Activated CD4-positive, alpha-beta T cell treated with anti-CD3 and anti-CD28 coated beads, Interleukin-2, amount 50 U/mL, for 16 hours (primary cell): ENCODE measurements around the gene RAX2.
"Not testable (repeated sequence)": the region's sequence is repeated elsewhere in the genome, so short reads cannot be mapped to it uniquely, and the experiment has no call there.

ENCODE experiments used
- DNase-seq: peaks from one replicate; pipeline ENCODE4 v3.0.0-alpha.2; 2020

The RAX2 gene

DNA sequence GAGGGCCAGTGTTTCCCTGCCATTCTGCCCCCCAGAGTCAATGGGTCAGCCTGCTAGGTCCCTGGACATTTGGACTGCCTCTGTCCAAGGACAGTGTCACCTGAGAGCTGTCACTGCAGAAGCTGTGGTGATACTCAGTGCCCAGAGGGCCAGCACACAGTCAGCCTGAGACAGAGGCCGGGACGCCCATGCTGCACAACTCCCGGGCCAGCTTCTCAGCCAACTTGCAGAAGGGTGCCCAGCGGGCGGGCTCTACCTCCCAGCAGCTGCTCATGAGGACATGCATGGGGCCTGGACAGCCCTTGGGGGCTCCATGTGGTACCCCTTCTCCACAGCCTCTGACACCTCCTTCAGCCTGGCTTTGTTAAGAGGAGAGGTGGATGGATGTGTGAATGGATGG, 3.8 kb upstream of the RAX2 start:
- DNase-seq = no peak

- no peak for DNase-seq
Observed at GRCh38 chr19:3775374-3775711, 3.3 kb upstream of the RAX2 start.

DNA sequence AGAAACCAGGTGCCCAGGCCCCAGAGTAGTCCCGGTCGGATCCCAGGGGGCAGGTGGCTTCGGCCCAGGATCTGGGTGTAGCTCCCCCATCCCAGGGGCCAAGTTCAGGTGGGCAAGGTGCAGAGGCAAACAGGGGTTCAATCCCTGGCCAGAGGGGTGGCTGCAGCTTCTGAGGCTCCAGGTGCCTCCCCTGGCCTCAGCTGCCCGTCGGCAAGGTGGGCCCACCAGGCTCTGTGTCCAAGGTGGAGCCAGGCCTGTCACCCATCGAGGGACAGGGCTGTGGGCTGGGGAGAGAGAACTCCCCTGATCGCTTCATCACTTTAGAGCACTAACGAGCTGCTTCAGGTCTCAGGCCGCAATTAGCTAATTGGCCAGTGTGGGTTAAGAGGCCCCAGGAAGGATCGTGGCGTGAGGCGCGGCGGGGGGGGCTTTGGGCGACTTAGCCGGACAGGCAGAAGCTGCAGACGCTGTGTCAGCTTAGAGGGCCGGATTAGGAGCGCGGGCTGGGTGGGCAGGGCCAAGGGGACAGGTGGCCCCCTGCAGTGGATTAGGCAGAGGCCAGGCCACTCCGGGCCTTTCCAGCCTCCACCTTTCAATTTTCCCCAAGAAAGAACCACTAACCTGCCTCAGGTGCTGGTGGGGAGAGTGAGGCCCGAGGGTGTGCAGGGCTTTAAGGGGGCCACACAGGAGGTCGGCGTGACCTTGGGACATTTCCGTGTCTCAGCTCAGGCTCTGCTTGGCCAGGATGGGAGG, 2.8 kb upstream of the RAX2 start:
- DNase-seq = no peak

GRCh38 chr19:3773814-3774515, 1.9 kb upstream of the RAX2 start:
- DNase-seq = no peak

- no peak for DNase-seq
Observed at GRCh38 chr19:3771000-3771905, 775 bp downstream of the RAX2 start.

DNA sequence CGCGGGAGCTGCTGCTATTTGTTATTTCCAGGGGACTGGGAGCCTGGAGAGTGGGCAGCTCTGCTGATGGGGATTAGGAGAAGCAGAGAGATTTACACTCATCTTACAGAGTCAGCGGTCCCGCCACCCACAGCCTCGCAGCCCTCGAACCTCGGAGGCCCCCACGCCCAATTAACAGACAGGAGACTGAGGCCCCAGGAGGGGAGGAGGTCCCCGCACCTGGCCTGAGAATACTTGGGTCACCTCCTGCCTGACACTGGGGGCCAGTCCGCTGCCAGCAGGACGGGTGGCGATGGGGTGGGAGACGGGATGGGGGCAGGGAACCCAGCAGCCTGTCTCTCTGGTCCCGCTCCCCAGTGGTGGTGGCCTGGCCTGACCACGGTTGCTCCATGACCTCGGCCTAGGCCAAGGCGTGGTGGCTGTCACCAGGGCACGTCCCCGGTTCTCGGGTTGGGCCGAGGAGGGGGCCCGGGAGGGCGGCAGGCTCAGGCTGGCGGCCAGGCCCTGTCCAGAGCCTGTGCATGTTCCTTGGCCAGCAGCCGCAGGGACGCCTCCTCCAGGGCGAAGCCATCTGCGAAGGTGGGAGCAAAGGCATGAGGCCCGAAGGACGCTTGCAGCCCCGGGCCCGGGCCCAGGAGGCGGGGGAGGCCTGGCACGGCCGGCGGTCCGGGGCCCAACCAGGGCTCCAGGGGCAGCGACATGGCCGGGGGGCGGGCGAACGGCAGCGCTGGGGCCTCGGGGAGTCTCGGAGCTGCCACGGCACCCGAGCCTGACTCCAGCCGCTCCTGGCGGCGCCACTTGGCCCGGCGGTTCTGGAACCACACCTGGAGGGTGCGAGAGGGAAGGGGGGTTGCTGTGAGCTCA, 1.7 kb downstream of the RAX2 start:
- DNase-seq = no peak

DNA sequence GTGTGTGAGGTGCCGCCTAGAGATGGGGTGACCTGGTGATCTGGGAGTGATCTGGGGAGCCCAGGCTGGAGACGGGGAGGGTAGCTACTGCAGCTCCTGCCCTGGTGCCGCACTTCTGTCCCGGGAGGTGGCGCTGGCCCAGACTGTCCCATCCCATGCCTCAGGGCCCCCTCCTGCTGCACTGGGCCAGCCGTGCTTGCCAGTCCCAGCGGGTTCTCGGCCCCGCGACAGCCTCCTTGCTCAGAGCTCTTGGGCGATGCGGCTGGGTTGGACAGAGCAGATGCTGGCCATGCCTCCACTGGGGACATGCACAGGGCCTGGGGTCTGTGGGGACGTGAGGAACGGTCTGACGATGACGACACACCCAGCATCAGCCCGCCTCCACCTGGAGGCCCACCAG, 2.5 kb downstream of the RAX2 start:
- DNase-seq = no peak

DNA sequence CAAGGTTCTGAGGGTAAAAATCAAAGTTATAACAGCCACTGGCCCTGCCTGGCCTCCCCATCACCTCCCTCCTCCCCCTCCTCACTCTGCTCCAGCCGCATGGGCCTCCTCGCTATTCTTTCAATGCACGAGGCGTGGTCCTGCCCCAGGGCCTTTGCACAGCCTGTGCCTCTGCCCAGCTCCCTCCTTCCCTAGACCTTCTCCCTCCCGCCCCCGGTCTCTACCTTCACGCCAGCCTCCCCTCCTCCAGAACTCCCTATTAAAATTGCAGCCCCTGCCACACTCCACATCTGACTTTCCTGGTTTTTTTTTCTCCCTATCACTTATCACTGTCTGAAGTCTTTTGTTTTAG, 3.3 kb downstream of the RAX2 start:
- DNase-seq = no peak

DNA sequence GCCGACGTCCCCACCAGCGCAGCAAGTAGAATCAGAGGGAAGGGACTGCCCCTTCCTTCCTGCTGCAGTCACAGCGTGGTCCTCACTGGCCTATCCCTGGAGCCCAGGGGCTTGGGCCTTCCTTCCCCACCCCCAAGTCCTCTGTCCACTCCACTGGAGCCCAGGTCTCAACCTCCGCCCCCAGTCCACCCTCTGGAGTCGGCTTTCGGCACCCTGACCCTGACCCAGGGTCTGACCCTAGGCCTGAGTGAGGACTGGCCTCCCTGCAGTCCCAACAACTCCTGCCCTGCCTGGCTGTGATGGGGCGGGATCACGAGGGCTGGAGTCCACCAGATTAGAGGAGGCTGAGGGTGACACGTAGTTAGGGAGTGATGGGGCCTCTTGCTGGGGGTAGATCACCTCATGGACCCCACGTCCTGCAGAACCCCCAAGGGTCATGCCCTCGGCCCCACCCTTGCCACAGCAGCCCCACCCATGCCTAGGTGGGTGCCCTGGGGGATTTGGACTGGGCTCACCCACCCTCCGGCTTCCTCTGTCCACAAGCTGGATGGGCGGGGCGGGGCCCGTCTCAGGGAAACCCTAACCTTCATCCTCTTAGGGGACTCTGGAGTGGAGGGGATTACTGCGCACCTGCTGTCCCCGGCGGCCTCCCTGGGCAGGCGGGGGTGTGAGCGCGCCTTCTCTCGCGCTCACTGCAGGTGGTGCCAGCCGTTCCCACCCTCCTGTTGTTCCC, 3.8 kb downstream of the RAX2 start:
- DNase-seq = no peak

- no peak for DNase-seq
Observed at GRCh38 chr19:3767050-3767449, 5.0 kb downstream of the RAX2 start.

DNA sequence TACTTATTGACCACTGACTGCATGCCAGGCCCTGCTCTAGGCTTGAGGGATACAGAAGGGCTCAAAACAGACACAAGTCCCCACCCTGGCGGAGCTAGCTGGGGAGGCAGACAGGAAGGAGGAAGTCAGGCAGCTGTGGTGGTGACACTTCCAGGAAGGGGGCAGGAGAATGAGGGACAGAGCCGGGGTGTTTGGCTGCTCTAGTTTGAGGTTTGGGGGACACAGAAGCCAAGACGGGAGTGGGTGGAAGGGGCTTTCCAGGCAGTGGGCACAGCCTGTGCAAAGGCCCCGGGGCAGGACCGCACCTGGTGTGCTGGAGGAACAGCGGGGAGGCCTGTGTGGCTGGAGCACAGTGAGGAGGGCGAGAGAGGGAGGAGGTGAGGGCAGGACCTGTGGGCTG, 5.5 kb downstream of the RAX2 start:
- peak; percentile 32 for DNase-seq

DNA sequence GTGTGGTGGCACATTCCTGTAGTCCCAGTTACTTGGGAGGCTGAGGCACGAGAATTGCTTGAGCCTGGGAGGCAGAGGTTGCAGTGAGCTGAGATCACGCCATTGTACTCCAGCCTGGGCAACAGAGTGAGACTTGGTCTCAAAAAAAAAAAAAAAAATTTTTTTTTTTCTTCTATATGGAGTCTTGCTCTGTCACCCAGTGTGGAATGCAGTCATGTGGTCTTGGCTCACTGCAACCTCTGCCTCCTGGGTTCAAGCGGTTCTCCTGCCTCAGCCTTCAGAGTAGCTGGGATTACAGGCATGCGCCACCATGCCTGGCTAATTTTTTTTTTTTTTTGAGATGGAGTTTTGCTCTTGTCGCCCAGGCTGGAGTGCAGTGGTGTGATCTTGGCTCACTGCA, 6.3 kb downstream of the RAX2 start:
- not testable (repeated sequence) for DNase-seq

GRCh38 chr19:3765121-3765520, 6.9 kb downstream of the RAX2 start:
- no peak for DNase-seq

DNA sequence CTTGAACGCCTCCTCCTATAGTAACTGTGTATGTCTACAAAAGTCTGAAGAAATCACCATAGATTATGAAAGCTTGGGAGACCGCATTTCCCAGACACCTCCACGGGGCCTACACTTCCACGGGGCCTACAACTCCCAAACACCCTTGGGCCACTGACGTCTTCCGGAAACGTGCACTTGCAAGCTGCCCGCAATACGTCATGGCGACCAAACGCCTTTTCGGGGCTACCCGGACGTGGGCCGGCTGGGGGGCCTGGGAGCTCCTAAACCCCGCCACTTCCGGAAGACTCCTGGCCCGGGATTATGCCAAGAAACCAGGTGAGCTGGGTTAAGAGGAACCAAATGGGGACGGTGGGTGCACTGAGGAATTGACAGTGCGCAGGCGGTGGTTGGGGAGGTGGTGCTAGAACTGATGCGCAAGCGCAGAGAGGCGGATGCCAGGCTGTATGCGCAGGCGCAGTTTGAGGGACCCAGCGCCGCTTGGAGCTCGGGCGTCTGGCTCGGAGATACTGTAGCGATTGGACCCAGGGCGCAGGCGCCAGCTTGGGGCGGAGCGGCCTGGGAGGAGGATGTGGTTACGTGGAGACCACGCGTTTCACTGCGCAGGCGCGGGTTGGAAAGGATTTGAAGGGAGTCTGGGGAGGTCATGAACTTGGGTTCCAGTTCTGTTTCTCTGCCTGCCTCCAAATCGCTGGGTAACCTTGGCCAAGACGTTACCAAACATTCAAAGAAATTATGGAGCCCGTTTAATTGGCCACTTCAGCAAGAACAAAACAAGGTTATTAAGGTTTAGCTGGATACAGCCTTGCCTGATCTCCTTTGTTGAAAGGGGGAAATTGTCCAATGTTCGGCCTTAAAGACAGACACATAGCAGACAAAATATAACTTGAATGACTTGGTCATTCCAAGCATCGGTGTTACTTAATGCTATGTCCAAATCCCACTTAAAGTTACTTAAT, 9.2 kb downstream of the RAX2 start, which contains the start of gene MRPL54:
Gene MRPL54 (plus strand): TSS at position 182 of the 959 bp plus-strand sequence. CDS start 19 bp downstream, at position 201.
- DNase-seq = peak; percentile 100

DNA sequence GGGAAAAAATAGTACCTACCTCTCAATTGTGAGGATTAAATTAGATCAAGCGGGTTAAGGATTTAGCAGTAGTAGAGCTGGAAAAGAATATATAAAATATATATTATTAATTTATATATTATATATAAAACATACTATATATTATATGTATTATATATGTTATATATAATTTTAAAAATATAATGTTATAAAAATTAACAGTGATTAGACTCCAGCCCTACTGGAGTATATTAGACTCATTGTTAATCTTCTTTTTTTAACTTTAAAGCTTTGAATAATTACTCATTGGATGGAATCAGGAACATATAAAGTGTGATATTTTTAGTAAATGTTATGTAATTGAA, 9.9 kb downstream of the RAX2 start:
- no peak for DNase-seq

GRCh38 chr19:3761382-3762129, 10.5 kb downstream of the RAX2 start, which contains the start of gene APBA3:
Gene APBA3, minus strand, starts transcription at chr19:3761692. Its CDS starts 1,428 bp downstream, at chr19:3760264.
- peak; percentile 97 for DNase-seq

DNA sequence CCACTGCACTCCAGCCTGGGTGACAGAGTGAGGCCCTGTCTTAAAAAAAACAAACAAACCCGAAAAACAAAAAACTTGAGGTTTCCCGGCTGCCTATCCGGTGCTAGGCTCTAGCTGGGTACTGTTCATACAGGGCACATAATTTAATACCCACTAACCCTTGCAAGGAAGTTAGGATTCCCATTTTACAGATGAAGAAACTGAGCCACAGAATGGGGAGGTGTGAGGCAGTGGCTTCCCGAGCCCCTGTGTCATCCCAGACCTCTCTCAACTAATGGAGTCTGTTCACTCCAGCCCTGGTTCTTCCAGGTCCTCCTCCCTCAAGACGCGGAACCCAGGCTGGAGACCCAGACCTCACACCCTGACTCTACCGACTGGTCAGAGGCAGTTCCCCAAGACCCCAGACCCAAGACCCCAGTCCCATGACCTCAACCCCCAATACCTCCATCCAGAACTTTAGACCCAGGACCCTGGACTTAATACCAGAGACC, 11.1 kb downstream of the RAX2 start:
- peak; percentile 8 for DNase-seq

- no peak for DNase-seq
Observed at GRCh38 chr19:3759482-3760254, 12.4 kb downstream of the RAX2 start.

GRCh38 chr19:3758297-3758696, 13.7 kb downstream of the RAX2 start:
- not testable (repeated sequence) for DNase-seq
